K562 (cell line): ENCODE measurements around the gene ERF. TPM values are rescaled to one million over a fixed set of nuclear protein-coding genes. Genes with fewer than 3 reads are reported as not detected.

Experiments
- ARID2 ChIP-seq: fragments of 450-650 bp; IDR thresholded peaks from 2 replicates; pipeline ENCODE4 v1.6.1; 2017; ENCODE audit warnings: antibody characterized with exemption, mild to moderate bottlenecking
- BHLHE40 ChIP-seq: IDR thresholded peaks from 2 replicates; pipeline ENCODE4 v1.6.1; 2011; ENCODE audit warnings: low read length, improper control_type of control experiment
- CSDE1 ChIP-seq, 2 experiments: fragments of 450-650 bp; IDR thresholded peaks; 2 replicates each; pipeline ENCODE4 v1.6.1; 2016; ENCODE audit warnings: mild to moderate bottlenecking in 1 of 2
- DMBX1 ChIP-seq: fragments of 250-450 bp; sonication (Bioruptor Pico); IDR thresholded peaks from 2 replicates; pipeline ENCODE4 v1.8.0; 2022; ENCODE audit warnings: inconsistent platforms, mild to moderate bottlenecking, moderate library complexity, borderline replicate concordance
- JUN ChIP-seq, 2 experiments: sonication (generic) in 1 of 2; formaldehyde crosslinking in 1 of 2; IDR thresholded peaks; 2 replicates each; pipeline versions ENCODE4 v1.6.1 to v1.8.0; 2012 to 2022; ENCODE audit warnings: borderline replicate concordance in 2 of 2, mild to moderate bottlenecking in 2 of 2, improper control_type of control experiment in 1 of 2, low read depth in 1 of 2, low read length in 1 of 2, missing genetic modification reagents in 1 of 2
- RAD21 ChIP-seq, 2 experiments: fragments of 250-450 bp in 1 of 2; fragments of 450-650 bp in 1 of 2; sonication (Bioruptor Pico) in 1 of 2; formaldehyde crosslinking in 1 of 2; IDR thresholded peaks in 1 of 2; conservative IDR thresholded peaks in 1 of 2; 2 replicates each; pipeline versions ENCODE4 v1.4.0 to v1.8.0; 2020 to 2022; ENCODE audit warnings: mild to moderate bottlenecking in 2 of 2, moderate library complexity in 1 of 2
- SRSF9 ChIP-seq: fragments of 200-400 bp; formaldehyde crosslinking; IDR thresholded peaks from 2 replicates; pipeline ENCODE4 v1.6.1; 2017; ENCODE audit warnings: low read depth, low read length, borderline replicate concordance
- TAL1 ChIP-seq: fragments of 450-650 bp; IDR thresholded peaks from 2 replicates; pipeline ENCODE4 v1.6.1; 2016; ENCODE audit warnings: mild to moderate bottlenecking
- ZNF699 ChIP-seq: fragments of 250-450 bp; sonication (Bioruptor Pico); IDR thresholded peaks from 2 replicates; pipeline ENCODE4 v1.8.0; 2021; ENCODE audit warnings: mild to moderate bottlenecking, moderate library complexity; ENCODE audit not compliant: insufficient replicate concordance
- polyA plus RNA-seq, 8 experiments: library from polyadenylated mRNA; depleted of rRNA in 4 of 8; stranded (reverse) in 5 of 8; unstranded in 3 of 8; fragments of >200 nt; fragmentation: Nextera tagmentation in 2 of 8; fragmentation: Illumina TruSeq in 1 of 8; extraction: Ambion mirVana in 2 of 8; extraction: Trizol in 1 of 8; gene quantifications; 2 replicates each; pipeline versions ENCODE4 v1.2.1 to v1.2.3, GENCODE V29; 2011 to 2014; ENCODE audit warnings: inconsistent platforms in 1 of 8, missing spikeins in 1 of 8
- total RNA-seq, 7 experiments: library from RNA; depleted of rRNA in 6 of 7; stranded (reverse); fragments of >200 nt in 6 of 7; fragmentation: Illumina TruSeq in 2 of 7; extraction: Trizol in 2 of 7; gene quantifications; 2 replicates each; pipeline versions ENCODE4 v1.2.1 to v1.2.3, GENCODE V29; 2011 to 2021; ENCODE audit warnings: low replicate concordance in 1 of 7
- TF ChIP-seq, protein P1 (sequence below): sonication (generic); formaldehyde crosslinking; IDR thresholded peaks from 2 replicates; pipeline ENCODE4 v1.8.0; 2022; ENCODE audit warnings: mild to moderate bottlenecking, low read depth, missing genetic modification reagents
- TF ChIP-seq, protein P2 (sequence below): fragments of 250-450 bp; sonication (Bioruptor Pico); IDR thresholded peaks from 2 replicates; pipeline ENCODE4 v1.4.0; 2020
- TF ChIP-seq, protein P3 (sequence below): fragments of 250-450 bp; sonication (Bioruptor Pico); IDR thresholded peaks from 2 replicates; pipeline ENCODE4 v1.9.0; 2021; ENCODE audit warnings: mild to moderate bottlenecking, inconsistent platforms
- TF ChIP-seq, protein P4 (sequence below): fragments of 450-650 bp; IDR thresholded peaks from 2 replicates; pipeline ENCODE4 v1.6.1; 2016; ENCODE audit warnings: antibody characterized with exemption
- TF ChIP-seq, protein P5 (sequence below), 3 experiments: fragments of 200-800 bp in 1 of 3; sonication (Bioruptor generic) in 1 of 3; sonication (generic) in 1 of 3; formaldehyde crosslinking in 1 of 3; IDR thresholded peaks; 2 replicates each; pipeline versions ENCODE4 v1.6.1 to v1.8.0; 2016 to 2022; ENCODE audit warnings: mild to moderate bottlenecking in 2 of 3, missing compliant biosample characterization in 2 of 3, missing genetic modification characterization in 2 of 3, missing genetic modification reagents in 1 of 3

Gene ERF
- total and polyA plus RNA-seq, 9 of the 15 experiments (the other 6 are each of a cell fraction or from before 2014, with no cell fraction given), result 0.03 to 75.4 (median 27.0) TPM

DNA sequence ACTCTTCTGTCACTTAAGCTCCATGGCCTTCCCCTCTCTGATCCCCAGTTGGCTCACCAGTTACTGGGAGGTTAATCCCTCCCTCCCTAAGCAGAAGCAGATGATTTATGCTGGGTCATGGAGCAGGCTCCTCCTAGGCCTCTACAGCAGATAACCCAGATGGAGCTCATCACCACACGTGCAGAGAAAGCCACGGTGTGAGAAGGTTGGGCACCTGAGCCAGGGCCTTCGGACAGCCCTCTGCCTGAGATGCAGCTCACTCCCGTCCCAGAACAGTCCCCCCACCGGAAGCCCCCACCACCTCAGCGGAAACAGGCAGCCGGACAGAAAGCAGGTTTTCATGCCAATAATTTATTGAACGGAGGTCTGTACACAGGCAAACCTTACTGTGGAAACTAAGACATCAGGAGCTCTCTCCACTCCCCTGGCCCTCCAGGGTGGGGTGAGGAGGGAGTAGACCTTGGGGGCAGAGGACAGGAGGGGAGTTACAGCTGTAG lies 25.0 kb downstream of the ERF start (continued):
- TF ChIP-seq JUN (IDR thresholded peaks at IDR 0.05; ENCODE audit: borderline replicate concordance, low read depth, low read length), result no peak
- TF ChIP-seq JUN (CRISPR knock-in tag; IDR thresholded peaks at IDR 0.05; ENCODE audit: borderline replicate concordance), result no peak
- no peak; the same call in 1 of the 2 replicates for TF ChIP-seq DMBX1 (CRISPR knock-in tag)
- TF ChIP-seq, protein P1, sequence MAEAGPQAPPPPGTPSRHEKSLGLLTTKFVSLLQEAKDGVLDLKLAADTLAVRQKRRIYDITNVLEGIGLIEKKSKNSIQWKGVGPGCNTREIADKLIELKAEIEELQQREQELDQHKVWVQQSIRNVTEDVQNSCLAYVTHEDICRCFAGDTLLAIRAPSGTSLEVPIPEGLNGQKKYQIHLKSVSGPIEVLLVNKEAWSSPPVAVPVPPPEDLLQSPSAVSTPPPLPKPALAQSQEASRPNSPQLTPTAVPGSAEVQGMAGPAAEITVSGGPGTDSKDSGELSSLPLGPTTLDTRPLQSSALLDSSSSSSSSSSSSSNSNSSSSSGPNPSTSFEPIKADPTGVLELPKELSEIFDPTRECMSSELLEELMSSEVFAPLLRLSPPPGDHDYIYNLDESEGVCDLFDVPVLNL (CRISPR knock-in tag), result no peak
- TF ChIP-seq SRSF9, result no peak
- TF ChIP-seq TAL1, result no peak
- peak; percentile 98 for TF ChIP-seq BHLHE40
- TF ChIP-seq, protein P2, sequence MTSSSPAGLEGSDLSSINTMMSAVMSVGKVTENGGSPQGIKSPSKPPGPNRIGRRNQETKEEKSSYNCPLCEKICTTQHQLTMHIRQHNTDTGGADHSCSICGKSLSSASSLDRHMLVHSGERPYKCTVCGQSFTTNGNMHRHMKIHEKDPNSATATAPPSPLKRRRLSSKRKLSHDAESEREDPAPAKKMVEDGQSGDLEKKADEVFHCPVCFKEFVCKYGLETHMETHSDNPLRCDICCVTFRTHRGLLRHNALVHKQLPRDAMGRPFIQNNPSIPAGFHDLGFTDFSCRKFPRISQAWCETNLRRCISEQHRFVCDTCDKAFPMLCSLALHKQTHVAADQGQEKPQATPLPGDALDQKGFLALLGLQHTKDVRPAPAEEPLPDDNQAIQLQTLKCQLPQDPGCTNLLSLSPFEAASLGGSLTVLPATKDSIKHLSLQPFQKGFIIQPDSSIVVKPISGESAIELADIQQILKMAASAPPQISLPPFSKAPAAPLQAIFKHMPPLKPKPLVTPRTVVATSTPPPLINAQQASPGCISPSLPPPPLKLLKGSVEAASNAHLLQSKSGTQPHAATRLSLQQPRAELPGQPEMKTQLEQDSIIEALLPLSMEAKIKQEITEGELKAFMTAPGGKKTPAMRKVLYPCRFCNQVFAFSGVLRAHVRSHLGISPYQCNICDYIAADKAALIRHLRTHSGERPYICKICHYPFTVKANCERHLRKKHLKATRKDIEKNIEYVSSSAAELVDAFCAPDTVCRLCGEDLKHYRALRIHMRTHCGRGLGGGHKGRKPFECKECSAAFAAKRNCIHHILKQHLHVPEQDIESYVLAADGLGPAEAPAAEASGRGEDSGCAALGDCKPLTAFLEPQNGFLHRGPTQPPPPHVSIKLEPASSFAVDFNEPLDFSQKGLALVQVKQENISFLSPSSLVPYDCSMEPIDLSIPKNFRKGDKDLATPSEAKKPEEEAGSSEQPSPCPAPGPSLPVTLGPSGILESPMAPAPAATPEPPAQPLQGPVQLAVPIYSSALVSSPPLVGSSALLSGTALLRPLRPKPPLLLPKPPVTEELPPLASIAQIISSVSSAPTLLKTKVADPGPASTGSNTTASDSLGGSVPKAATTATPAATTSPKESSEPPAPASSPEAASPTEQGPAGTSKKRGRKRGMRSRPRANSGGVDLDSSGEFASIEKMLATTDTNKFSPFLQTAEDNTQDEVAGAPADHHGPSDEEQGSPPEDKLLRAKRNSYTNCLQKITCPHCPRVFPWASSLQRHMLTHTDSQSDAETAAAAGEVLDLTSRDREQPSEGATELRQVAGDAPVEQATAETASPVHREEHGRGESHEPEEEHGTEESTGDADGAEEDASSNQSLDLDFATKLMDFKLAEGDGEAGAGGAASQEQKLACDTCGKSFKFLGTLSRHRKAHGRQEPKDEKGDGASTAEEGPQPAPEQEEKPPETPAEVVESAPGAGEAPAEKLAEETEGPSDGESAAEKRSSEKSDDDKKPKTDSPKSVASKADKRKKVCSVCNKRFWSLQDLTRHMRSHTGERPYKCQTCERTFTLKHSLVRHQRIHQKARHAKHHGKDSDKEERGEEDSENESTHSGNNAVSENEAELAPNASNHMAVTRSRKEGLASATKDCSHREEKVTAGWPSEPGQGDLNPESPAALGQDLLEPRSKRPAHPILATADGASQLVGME (CRISPR knock-in tag), result no peak
- TF ChIP-seq CSDE1 (IDR thresholded peaks at IDR 0.05), result no peak
- TF ChIP-seq, protein P3, sequence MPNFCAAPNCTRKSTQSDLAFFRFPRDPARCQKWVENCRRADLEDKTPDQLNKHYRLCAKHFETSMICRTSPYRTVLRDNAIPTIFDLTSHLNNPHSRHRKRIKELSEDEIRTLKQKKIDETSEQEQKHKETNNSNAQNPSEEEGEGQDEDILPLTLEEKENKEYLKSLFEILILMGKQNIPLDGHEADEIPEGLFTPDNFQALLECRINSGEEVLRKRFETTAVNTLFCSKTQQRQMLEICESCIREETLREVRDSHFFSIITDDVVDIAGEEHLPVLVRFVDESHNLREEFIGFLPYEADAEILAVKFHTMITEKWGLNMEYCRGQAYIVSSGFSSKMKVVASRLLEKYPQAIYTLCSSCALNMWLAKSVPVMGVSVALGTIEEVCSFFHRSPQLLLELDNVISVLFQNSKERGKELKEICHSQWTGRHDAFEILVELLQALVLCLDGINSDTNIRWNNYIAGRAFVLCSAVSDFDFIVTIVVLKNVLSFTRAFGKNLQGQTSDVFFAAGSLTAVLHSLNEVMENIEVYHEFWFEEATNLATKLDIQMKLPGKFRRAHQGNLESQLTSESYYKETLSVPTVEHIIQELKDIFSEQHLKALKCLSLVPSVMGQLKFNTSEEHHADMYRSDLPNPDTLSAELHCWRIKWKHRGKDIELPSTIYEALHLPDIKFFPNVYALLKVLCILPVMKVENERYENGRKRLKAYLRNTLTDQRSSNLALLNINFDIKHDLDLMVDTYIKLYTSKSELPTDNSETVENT, result no peak
- TF ChIP-seq ARID2, result no peak
- TF ChIP-seq, protein P4, sequence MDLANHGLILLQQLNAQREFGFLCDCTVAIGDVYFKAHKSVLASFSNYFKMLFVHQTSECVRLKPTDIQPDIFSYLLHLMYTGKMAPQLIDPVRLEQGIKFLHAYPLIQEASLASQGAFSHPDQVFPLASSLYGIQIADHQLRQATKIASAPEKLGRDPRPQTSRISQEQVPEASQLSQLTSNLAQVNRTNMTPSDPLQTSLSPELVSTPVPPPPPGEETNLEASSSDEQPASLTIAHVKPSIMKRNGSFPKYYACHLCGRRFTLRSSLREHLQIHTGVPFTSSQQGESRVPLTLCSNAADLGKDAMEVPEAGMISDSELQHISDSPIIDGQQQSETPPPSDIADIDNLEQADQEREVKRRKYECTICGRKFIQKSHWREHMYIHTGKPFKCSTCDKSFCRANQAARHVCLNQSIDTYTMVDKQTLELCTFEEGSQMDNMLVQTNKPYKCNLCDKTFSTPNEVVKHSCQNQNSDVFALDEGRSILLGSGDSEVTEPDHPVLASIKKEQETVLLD, result no peak
- no peak for TF ChIP-seq RAD21 (CRISPR knock-in tag; conservative IDR thresholded peaks at IDR 0.05 in 1 of 2, IDR thresholded peaks at IDR 0.05 in 1 of 2)
- TF ChIP-seq ZNF699 (CRISPR knock-in tag), result no peak
- TF ChIP-seq, protein P5, sequence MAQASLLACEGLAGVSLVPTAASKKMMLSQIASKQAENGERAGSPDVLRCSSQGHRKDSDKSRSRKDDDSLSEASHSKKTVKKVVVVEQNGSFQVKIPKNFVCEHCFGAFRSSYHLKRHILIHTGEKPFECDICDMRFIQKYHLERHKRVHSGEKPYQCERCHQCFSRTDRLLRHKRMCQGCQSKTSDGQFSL (CRISPR knock-in tag; IDR thresholded peaks at IDR 0.05), result no peak
- TF ChIP-seq, protein P5 (tag; IDR thresholded peaks at IDR 0.05), result no peak
